Measurements from ENCODE around the gene PHKA2.
A peak's percentile ranks its signal among the peaks of the same experiment; 100 is the strongest.

PHKA2 gene

DNA sequence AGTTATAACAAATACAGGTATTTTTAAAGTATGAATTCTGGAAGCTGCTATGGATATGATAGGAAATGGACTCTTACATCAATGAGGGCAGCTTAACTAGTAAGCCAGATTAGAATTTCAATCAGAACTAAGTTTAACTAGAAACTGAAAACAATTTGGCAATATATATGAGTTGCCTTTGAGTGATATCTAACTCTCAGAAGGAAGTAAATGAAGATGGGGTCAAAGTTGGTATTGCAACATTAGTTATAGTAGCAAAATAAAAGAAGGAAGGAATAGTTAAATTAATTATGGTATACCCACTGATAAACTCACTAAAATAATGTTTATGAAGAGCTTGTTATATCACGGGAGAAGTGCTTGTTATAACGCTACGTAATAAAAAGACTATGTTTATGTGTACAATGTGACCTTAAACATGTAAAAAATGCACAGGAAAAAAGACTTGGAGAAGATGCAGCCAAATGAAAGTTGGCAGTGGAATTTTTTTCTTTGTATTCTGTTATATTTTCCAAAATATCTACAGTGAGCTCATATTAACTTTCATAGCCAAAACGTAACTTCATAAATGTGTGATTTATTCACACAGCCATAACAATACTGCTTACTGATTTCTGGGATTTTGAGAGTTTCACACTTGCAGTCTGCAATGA lies 34.5 kb downstream of the PHKA2 start:
- TF ChIP-seq, protein P1, sequence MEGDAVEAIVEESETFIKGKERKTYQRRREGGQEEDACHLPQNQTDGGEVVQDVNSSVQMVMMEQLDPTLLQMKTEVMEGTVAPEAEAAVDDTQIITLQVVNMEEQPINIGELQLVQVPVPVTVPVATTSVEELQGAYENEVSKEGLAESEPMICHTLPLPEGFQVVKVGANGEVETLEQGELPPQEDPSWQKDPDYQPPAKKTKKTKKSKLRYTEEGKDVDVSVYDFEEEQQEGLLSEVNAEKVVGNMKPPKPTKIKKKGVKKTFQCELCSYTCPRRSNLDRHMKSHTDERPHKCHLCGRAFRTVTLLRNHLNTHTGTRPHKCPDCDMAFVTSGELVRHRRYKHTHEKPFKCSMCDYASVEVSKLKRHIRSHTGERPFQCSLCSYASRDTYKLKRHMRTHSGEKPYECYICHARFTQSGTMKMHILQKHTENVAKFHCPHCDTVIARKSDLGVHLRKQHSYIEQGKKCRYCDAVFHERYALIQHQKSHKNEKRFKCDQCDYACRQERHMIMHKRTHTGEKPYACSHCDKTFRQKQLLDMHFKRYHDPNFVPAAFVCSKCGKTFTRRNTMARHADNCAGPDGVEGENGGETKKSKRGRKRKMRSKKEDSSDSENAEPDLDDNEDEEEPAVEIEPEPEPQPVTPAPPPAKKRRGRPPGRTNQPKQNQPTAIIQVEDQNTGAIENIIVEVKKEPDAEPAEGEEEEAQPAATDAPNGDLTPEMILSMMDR (IDR thresholded peaks at IDR 0.05; ENCODE audit: low read depth, low read length): no peak
- no peak for DNase-seq (ENCODE audit: low read depth in 2 of 2)
- no peak overlapping the region for H3K4me3 ChIP-seq (replicated peaks in 1 of 2; ENCODE audit: low read depth in 2 of 2, low read length in 2 of 2)

DNA sequence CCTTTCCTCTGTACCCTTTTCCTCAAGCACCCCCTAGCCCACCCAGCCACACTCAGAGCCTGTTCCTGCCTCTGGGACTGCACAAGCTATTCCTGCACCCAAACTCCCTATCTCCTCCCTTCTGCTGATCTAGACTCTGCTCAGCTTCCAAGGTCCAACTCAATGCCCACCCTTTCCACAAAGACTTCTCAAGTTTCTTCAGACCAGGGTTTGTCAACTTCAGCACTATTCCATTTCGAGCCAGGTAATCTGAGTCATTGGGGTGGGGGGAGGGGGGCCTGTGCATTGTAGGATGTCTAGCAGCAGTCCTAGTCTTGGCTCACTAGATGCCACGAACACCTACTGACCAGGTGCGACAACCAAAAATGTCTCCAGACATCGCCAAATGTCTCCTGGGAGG lies 37.3 kb downstream of the PHKA2 start:
- TF ChIP-seq, protein P1 (IDR thresholded peaks at IDR 0.05; ENCODE audit: low read depth, low read length): no peak
- no peak for DNase-seq (ENCODE audit: low read depth in 2 of 2)
- no peak overlapping the region for H3K4me3 ChIP-seq (replicated peaks in 1 of 2; ENCODE audit: low read depth in 2 of 2, low read length in 2 of 2)

DNA sequence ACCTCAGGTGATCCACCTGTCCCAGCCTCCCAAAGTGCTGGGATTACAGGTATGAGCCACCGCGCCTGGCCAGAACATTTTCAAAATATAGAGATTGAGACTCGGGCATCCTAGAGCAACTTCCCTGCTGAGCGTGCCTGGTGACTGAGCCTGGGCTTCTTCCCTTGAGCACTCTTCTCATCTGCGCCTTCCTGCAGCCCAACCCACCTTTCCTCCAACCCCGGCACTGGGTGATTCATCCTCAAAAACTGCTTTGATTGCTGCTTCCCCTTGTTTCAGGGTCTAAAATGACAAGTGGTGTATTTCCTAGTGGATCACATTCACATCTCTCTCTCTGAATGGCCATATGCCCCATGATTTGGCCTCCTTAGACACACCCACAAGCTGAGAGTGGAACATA lies 37.8 kb downstream of the PHKA2 start:
- DNase-seq (ENCODE audit: low read depth in 2 of 2): no peak
- TF ChIP-seq, protein P1 (IDR thresholded peaks at IDR 0.05; ENCODE audit: low read depth, low read length): no peak
- H3K4me3 ChIP-seq (replicated peaks in 1 of 2; ENCODE audit: low read depth in 2 of 2, low read length in 2 of 2): no peak overlapping the region

DNA sequence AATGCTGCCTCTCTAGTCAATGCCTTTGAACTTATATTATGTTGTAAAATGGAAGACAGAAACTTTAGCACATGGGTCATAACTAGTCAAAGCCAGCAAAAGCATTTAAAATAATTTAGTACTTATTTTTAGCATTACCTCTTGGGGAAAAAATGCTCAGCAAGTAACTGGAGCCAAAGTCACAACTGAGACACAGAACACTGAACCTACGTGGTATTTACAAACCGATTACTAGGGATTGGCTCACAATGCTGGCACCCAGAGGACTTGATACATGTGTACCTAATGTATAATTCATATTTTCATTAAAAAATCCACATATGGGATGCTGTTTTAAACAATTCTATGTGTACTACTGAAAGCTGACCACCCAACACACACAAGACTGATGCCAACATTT lies 38.4 kb downstream of the PHKA2 start:
- TF ChIP-seq, protein P1 (IDR thresholded peaks at IDR 0.05; ENCODE audit: low read depth, low read length): no peak
- no peak overlapping the region for H3K4me3 ChIP-seq (replicated peaks in 1 of 2; ENCODE audit: low read depth in 2 of 2, low read length in 2 of 2)
- no peak for DNase-seq (ENCODE audit: low read depth in 2 of 2)

DNA sequence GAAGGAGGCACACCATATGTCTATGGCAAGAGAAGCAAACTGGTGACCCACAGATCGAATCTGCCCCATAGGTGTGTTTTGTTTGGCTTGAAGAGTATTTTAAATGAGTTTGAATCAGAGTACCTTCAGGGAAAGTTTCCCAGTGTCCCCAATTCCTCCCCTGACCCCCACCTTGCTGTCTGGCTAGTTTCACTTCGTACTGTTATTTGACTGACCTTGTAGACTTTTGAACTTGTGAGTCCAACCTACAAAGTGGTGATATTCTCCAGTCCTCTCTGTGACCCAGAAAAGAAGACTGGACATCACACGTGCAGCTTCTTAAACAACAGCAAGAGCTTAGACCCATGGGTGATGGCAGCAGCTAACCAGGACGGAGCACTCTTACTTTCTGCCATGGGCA lies 39.4 kb downstream of the PHKA2 start:
- TF ChIP-seq, protein P1 (IDR thresholded peaks at IDR 0.05; ENCODE audit: low read depth, low read length): no peak
- DNase-seq (ENCODE audit: low read depth in 2 of 2): no peak
- no peak overlapping the region for H3K4me3 ChIP-seq (replicated peaks in 1 of 2; ENCODE audit: low read depth in 2 of 2, low read length in 2 of 2)

DNA sequence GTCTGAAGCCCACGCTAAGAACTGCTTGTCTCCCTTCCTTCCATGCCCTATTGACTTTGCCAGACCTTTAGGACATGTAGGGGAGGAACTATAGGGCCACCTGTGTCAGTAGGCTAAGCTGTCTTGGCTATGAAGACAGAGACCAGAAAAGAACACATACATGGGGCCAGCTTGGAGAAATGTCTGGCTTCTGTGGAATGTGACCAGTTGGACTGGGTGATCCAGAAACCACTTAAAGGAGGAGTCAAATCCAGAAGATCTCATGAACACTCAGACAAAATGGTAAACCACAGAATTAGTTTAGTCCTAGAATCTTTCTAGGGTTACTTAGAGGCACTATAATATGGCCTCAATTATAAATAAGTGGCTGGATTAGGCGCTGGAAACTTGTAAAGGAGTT lies 42.0 kb downstream of the PHKA2 start:
- TF ChIP-seq, protein P1 (IDR thresholded peaks at IDR 0.05; ENCODE audit: low read depth, low read length): no peak
- H3K4me3 ChIP-seq (replicated peaks in 1 of 2; ENCODE audit: low read depth in 2 of 2, low read length in 2 of 2): no peak overlapping the region
- no peak for DNase-seq (ENCODE audit: low read depth in 2 of 2)

DNA sequence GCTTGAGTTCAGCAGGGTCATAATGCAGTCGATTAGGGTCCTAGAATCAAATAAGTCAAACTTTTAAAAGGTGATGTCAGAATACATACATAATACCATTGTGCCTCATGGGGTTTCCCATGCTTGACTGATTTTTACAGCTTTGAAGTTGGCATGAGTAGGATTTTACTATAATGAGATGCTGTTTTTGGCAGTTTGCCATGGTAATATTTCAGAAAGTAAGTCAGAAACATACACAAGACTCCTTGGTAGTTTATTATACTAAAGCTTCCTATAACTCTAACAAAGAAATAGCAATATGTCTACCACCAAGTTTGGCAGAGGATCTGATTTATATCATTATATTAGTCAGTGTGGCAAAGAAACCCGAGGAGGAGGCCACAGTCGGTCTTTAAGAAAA lies 45.2 kb downstream of the PHKA2 start:
- DNase-seq (ENCODE audit: low read depth in 2 of 2): peak in 1 of 2 donors; percentile 10
- H3K4me3 ChIP-seq (replicated peaks in 1 of 2; ENCODE audit: low read depth in 2 of 2, low read length in 2 of 2): no peak overlapping the region
- TF ChIP-seq, protein P1 (IDR thresholded peaks at IDR 0.05; ENCODE audit: low read depth, low read length): no peak

Data from cardiac fibroblast (primary cell).